ENCODE results near the gene ABCC12.

GRCh38 chr16:48121276-48121675, 34.5 kb downstream of the ABCC12 start:
- TF ChIP-seq, protein P1, sequence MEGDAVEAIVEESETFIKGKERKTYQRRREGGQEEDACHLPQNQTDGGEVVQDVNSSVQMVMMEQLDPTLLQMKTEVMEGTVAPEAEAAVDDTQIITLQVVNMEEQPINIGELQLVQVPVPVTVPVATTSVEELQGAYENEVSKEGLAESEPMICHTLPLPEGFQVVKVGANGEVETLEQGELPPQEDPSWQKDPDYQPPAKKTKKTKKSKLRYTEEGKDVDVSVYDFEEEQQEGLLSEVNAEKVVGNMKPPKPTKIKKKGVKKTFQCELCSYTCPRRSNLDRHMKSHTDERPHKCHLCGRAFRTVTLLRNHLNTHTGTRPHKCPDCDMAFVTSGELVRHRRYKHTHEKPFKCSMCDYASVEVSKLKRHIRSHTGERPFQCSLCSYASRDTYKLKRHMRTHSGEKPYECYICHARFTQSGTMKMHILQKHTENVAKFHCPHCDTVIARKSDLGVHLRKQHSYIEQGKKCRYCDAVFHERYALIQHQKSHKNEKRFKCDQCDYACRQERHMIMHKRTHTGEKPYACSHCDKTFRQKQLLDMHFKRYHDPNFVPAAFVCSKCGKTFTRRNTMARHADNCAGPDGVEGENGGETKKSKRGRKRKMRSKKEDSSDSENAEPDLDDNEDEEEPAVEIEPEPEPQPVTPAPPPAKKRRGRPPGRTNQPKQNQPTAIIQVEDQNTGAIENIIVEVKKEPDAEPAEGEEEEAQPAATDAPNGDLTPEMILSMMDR (IDR thresholded peaks at IDR 0.05): no peak
- TF ChIP-seq POLR2A (IDR thresholded peaks at IDR 0.05): no peak
